WERI-Rb-1 (cell line): ENCODE results near the gene ROR1.

Experiments used
- DNase-seq: peaks from one replicate; pipeline ENCODE4 v3.0.0-alpha.2; 2020
- H3K27ac ChIP-seq: fragments of 250-450 bp; sonication (Bioruptor Pico); 2 replicates; pipeline ENCODE4 v1.5.1; 2020; ENCODE audit warnings: mild to moderate bottlenecking, moderate library complexity
- H3K27me3 ChIP-seq: fragments of 250-450 bp; sonication (Bioruptor Pico); 2 replicates; pipeline ENCODE4 v1.5.1; 2021; ENCODE audit warnings: mild to moderate bottlenecking, low read depth, moderate library complexity; ENCODE audit not compliant: insufficient read depth, severe bottlenecking
- H3K36me3 ChIP-seq: fragments of 250-450 bp; sonication (Bioruptor Pico); 2 replicates; pipeline ENCODE4 v1.5.1; 2020; ENCODE audit warnings: mild to moderate bottlenecking, moderate library complexity
- H3K4me3 ChIP-seq: 2 replicates; pipeline ENCODE4 v1.5.1; 2011; ENCODE audit warnings: low read depth, mild to moderate bottlenecking, control low read depth, low read length
- H3K9me3 ChIP-seq: fragments of 250-450 bp; sonication (Bioruptor Pico); 2 replicates; pipeline ENCODE4 v1.5.1; 2021; ENCODE audit warnings: mild to moderate bottlenecking, moderate library complexity; ENCODE audit not compliant: severe bottlenecking
- CTCF ChIP-seq: IDR thresholded peaks from 2 replicates; pipeline ENCODE4 v1.5.1; 2011; ENCODE audit warnings: low read depth, mild to moderate bottlenecking, control low read depth, inconsistent platforms, low read length

ROR1 gene

GRCh38 chr1:63849149-63849548 is 75.3 kb downstream of the ROR1 start:
- H3K9me3 ChIP-seq, result no peaks in the 10 kb centered on the region
- TF ChIP-seq CTCF, result no peak
- DNase-seq, result no peak
- H3K27ac ChIP-seq, result no peak overlapping the region
- H3K27me3 ChIP-seq, result no peaks in the 10 kb centered on the region
- no peaks in the 10 kb centered on the region for H3K36me3 ChIP-seq
- H3K4me3 ChIP-seq, result no peak overlapping the region

- Histone ChIP-seq H3K27ac (no peak overlapping the region), H3K9me3 (no peaks in the 10 kb centered on the region), H3K36me3 (no peaks in the 10 kb centered on the region), H3K4me3 (no peak overlapping the region), H3K27me3 (no peaks in the 10 kb centered on the region)
- DNase-seq, result no peak
- no peak for TF ChIP-seq CTCF
Measured at GRCh38 chr1:63854091-63854490, 80.3 kb downstream of the ROR1 start.

- no peak for TF ChIP-seq CTCF
- no peaks in the 10 kb centered on the region for H3K36me3 ChIP-seq
- no peak overlapping the region for H3K4me3 ChIP-seq
Measured at GRCh38 chr1:63855942-63856341, 82.1 kb downstream of the ROR1 start.

GRCh38 chr1:63856924-63857323 is 83.1 kb downstream of the ROR1 start:
- no peaks in the 10 kb centered on the region for H3K27me3 ChIP-seq
- H3K27ac ChIP-seq, result no peak overlapping the region
- H3K36me3 ChIP-seq, result no peaks in the 10 kb centered on the region
- no peak for TF ChIP-seq CTCF
- H3K9me3 ChIP-seq, result no peaks in the 10 kb centered on the region
- H3K4me3 ChIP-seq, result no peak overlapping the region
- no peak for DNase-seq

More at GRCh38 chr1:63855942-63856341, 82.1 kb downstream of the ROR1 start:
- Histone ChIP-seq H3K9me3 (no peaks in the 10 kb centered on the region), H3K27me3 (no peaks in the 10 kb centered on the region), H3K27ac (no peak overlapping the region)
- no peak for DNase-seq

- no peak overlapping the region for H3K27ac ChIP-seq
- H3K4me3 ChIP-seq, result no peak overlapping the region
- no peaks in the 10 kb centered on the region for H3K27me3 ChIP-seq
- no peak for DNase-seq
- H3K9me3 ChIP-seq, result no peaks in the 10 kb centered on the region
- no peaks in the 10 kb centered on the region for H3K36me3 ChIP-seq
- TF ChIP-seq CTCF, result no peak
Measured at GRCh38 chr1:63857478-63857877, 83.7 kb downstream of the ROR1 start.

GRCh38 chr1:63858153-63858552 is 84.3 kb downstream of the ROR1 start:
- Histone ChIP-seq H3K27ac (no peak overlapping the region), H3K4me3 (no peak overlapping the region), H3K9me3 (no peaks in the 10 kb centered on the region), H3K27me3 (no peaks in the 10 kb centered on the region), H3K36me3 (no peaks in the 10 kb centered on the region)
- TF ChIP-seq CTCF, result no peak
- DNase-seq, result no peak
